Peyer's patch (tissue), 4 donors: ENCODE measurements around the gene NEUROD6. TPM values are rescaled to one million over a fixed set of nuclear protein-coding genes. Genes with fewer than 3 reads are reported as not detected.

Source experiments
- DNase-seq, 3 donors: peaks; one replicate each; pipeline ENCODE4 v3.0.0-alpha.2; 2017 to 2019
- H3K27ac ChIP-seq, 4 donors: fragments of 200-600 bp; sonication (generic); one replicate each; pipeline ENCODE4 v1.5.1; 2016 to 2019
- H3K27me3 ChIP-seq, 2 donors: fragments of 200-600 bp; sonication (generic); one replicate each; pipeline ENCODE4 v1.5.1; 2019
- H3K36me3 ChIP-seq, 3 donors: fragments of 200-600 bp; sonication (generic); one replicate each; pipeline ENCODE4 v1.5.1; 2016 to 2019
- H3K4me1 ChIP-seq, 4 donors: fragments of 200-600 bp; sonication (generic); one replicate each; pipeline ENCODE4 v1.5.1; 2016 to 2019
- H3K4me3 ChIP-seq, 4 donors: fragments of 200-600 bp; sonication (generic); 1 replicate in 3 of 4; 2 replicates in 1 of 4; pipeline ENCODE4 v1.5.1; 2016 to 2019; ENCODE audit warnings: mild to moderate bottlenecking in 1 of 4
- H3K9me3 ChIP-seq, 4 donors: fragments of 200-600 bp; sonication (generic); one replicate each; pipeline ENCODE4 v1.5.1; 2016 to 2019; ENCODE audit warnings: mild to moderate bottlenecking in 1 of 4
- CTCF ChIP-seq, 6 experiments: fragments of 450-650 bp in 4 of 6; fragments of 200-600 bp in 2 of 6; sonication (generic) in 1 of 6; IDR thresholded peaks; one replicate each; pipeline ENCODE4 v1.5.1; 2017 to 2019; ENCODE audit warnings: antibody characterized with exemption in 6 of 6, mild to moderate bottlenecking in 3 of 6, moderate library complexity in 1 of 6
- POLR2A ChIP-seq, 2 donors: fragments of 450-650 bp; IDR thresholded peaks; one replicate each; pipeline ENCODE4 v1.5.1; 2017; ENCODE audit warnings: antibody characterized with exemption in 2 of 2, mild to moderate bottlenecking in 2 of 2, moderate library complexity in 2 of 2
- total RNA-seq, 4 donors: library from RNA; depleted of rRNA; stranded (reverse); fragments of >200 nt; gene quantifications; one replicate each; pipeline ENCODE4 v1.1.0, GENCODE V29; 2016

The NEUROD6 gene
- total RNA-seq, 4 donors from 2014 or later: not detected

DNA sequence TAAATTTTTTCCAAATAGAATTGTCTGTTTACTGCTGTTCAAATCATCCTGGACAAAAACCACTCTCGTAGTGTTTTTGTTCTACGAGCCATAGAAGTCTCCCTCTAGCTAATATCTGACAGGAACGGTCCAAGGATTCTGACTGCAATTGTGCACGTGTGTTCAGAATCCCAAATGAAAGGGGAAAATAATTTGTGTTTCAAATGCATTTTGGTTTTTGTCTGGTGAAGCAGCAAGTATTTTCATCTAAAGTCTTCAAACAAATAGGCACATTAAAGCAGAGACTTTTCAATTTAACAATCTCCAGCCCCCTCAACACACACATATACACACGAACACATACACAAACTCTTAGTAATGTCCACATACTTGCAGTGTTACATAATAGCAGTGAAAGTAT is 475 bp downstream of the NEUROD6 start:
- no peak for DNase-seq

GRCh38 chr7:31338706-31339105 is 1.8 kb downstream of the NEUROD6 start:
- no peak for DNase-seq
- Histone ChIP-seq H3K4me1 (peaks cover 0 to 7% (median 0%) of the 10 kb centered on the region in 4 donors), H3K27ac (no peak overlapping the region), H3K9me3 (no peaks in the 10 kb centered on the region), H3K27me3 (no peaks in the 10 kb centered on the region), H3K4me3 (no peak overlapping the region), H3K36me3 (no peaks in the 10 kb centered on the region)
- TF ChIP-seq POLR2A (IDR thresholded peaks at IDR 0.05): no peak
- TF ChIP-seq CTCF (IDR thresholded peaks at IDR 0.05): no peak

More for the DNA sequence above, 475 bp downstream of the NEUROD6 start:
- Histone ChIP-seq H3K4me1 (peaks cover 0 to 7% (median 0%) of the 10 kb centered on the region in 4 donors), H3K4me3 (no peak overlapping the region), H3K36me3 (no peaks in the 10 kb centered on the region), H3K27ac (no peak overlapping the region), H3K9me3 (no peaks in the 10 kb centered on the region), H3K27me3 (no peaks in the 10 kb centered on the region)
- TF ChIP-seq CTCF (IDR thresholded peaks at IDR 0.05) (no peak), POLR2A (IDR thresholded peaks at IDR 0.05) (no peak)

DNA sequence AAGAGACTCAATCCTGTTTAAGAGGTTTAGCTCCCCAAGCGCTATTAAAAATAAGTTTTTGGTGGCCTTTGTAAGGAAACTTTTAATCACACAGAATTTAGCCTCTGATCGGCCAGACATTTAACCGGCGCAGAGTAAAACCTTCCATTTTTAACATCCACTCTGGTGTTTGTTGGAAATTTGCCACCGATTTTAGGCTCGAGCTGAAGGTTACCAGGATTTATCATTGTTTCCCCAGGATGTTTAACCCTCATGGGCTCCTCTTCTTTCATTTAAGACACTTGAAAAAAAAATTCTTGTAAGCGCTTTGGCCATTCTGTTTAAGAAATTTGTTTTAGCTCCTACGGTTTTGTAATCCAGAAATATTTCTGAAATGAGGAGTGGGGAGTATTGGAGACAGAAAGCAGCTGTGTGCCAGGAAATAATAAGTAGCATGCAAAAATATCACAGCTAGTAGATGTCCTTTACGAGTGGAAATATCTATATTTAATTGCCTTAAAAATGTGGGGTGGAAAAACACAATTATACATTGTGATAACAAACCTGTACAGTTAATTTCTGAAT is 3.4 kb downstream of the NEUROD6 start:
- no peaks in the 10 kb centered on the region for H3K9me3 ChIP-seq
- H3K36me3 ChIP-seq: no peaks in the 10 kb centered on the region
- TF ChIP-seq CTCF (IDR thresholded peaks at IDR 0.05) (no peak), POLR2A (IDR thresholded peaks at IDR 0.05) (no peak)
- H3K4me1 ChIP-seq: peaks cover 0 to 7% (median 0%) of the 10 kb centered on the region in 4 donors
- H3K27me3 ChIP-seq: no peaks in the 10 kb centered on the region
- H3K27ac ChIP-seq: no peak overlapping the region
- H3K4me3 ChIP-seq: peak overlapping the region in 2 of 4 donors; percentile 45 to 50
- no peak for DNase-seq

DNA sequence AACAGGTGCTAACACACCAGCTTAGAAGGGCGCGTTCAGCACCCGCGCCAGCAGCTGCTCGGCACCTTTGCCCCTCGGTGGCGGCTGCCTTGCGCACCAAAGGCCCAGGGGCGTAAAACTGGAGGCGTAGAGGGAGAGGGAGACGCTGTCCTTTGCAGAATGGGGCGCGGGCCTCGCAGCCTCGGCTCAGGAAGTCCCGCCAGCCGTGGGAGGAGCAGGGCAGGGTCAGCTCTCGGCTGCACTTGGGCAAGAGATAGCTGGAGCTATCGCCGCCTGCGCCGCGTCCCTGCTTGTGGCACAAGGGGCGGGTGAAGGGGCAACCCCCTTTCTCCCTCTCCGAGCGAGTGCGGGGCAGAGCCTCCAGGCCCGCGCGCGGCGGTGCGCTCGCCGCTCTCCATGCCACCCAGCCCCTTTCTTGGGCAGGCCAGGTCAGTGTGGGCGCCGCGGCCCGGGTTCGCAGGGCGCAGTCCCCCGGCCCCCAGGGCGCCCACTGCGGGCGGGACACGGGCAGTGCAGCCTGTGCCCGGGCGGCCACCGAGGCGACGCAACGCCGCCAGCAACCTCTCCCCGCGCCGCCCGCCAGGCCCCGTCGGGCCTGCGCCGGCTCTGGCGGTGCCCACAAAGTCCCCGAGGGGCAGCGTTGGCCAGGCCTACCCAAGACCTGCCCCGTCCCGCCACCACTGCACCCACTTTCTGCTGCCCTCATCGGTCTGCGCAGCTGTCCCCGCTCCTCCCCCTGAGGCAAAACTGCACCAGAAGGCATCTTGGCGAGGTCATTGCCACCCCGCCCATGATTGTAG is 4.1 kb downstream of the NEUROD6 start:
- peak overlapping the region in 3 of 4 donors; percentile 3 to 50 (median 45) for H3K4me3 ChIP-seq
- DNase-seq: peak in 1 of 3 donors; percentile 56
- no peaks in the 10 kb centered on the region for H3K27me3 ChIP-seq
- no peak overlapping the region for H3K27ac ChIP-seq
- H3K9me3 ChIP-seq: no peaks in the 10 kb centered on the region
- peaks cover 0 to 7% (median 0%) of the 10 kb centered on the region in 4 donors for H3K4me1 ChIP-seq
- H3K36me3 ChIP-seq: no peaks in the 10 kb centered on the region
- TF ChIP-seq CTCF (IDR thresholded peaks at IDR 0.05) (peak in 3 of 6 experiments; percentile 38 to 43 (median 42)), POLR2A (IDR thresholded peaks at IDR 0.05) (no peak)

- peaks cover 0 to 7% (median 0%) of the 10 kb centered on the region in 4 donors for H3K4me1 ChIP-seq
- no peak for DNase-seq
- no peaks in the 10 kb centered on the region for H3K36me3 ChIP-seq
- peak overlapping the region in 2 of 4 donors; percentile 45 to 50 for H3K4me3 ChIP-seq
- no peak overlapping the region for H3K27ac ChIP-seq
- TF ChIP-seq CTCF (IDR thresholded peaks at IDR 0.05) (no peak), POLR2A (IDR thresholded peaks at IDR 0.05) (no peak)
- H3K27me3 ChIP-seq: no peaks in the 10 kb centered on the region
- H3K9me3 ChIP-seq: no peaks in the 10 kb centered on the region
Observed at GRCh38 chr7:31335884-31336201, 4.7 kb downstream of the NEUROD6 start.
